Neural cell (in vitro differentiated cells): ENCODE measurements around the gene CNGA1. TPM values are rescaled to one million over a fixed set of nuclear protein-coding genes. Genes with fewer than 3 reads are reported as not detected.
"Not testable (repeated sequence)": the region's sequence is repeated elsewhere in the genome, so short reads cannot be mapped to it uniquely, and the experiment has no call there.

Experiments
- H2AFZ ChIP-seq: fragments of 200-600, 300-800 bp; sonication (generic), shearing (Covaris generic); 2 replicates; pipeline ENCODE4 v1.6.0; 2014; ENCODE audit warnings: low read depth, mild to moderate bottlenecking, antibody characterized with exemption, low read length, moderate library complexity
- H3F3A ChIP-seq: fragments of 200-600 bp; shearing (Covaris generic); 2 replicates; pipeline ENCODE4 v1.6.1; 2016; ENCODE audit warnings: mild to moderate bottlenecking, moderate library complexity, mixed read lengths, antibody characterized with exemption, low read length; ENCODE audit not compliant: insufficient read depth, poor library complexity, severe bottlenecking
- H3K27ac ChIP-seq: fragments of 200-600, 300-800 bp; sonication (generic), shearing (Covaris generic); 2 replicates; pipeline ENCODE4 v1.5.1; 2014; ENCODE audit warnings: mild to moderate bottlenecking, low read length, moderate library complexity
- H3K27me3 ChIP-seq: fragments of 300-800, 200-600 bp; sonication (generic), shearing (Covaris generic); 2 replicates; pipeline ENCODE4 v1.6.0; 2014; ENCODE audit warnings: mild to moderate bottlenecking, low read depth, low read length, moderate library complexity; ENCODE audit not compliant: insufficient read depth
- H3K36me3 ChIP-seq: fragments of 300-800, 200-600 bp; sonication (generic), shearing (Covaris generic); 2 replicates; pipeline ENCODE4 v1.5.1; 2014; ENCODE audit warnings: mild to moderate bottlenecking, antibody characterized with exemption, low read length, moderate library complexity; ENCODE audit not compliant: insufficient read depth
- H3K4me2 ChIP-seq: fragments of 300-800, 200-600 bp; sonication (generic), shearing (Covaris generic); 2 replicates; pipeline ENCODE4 v1.6.0; 2014; ENCODE audit warnings: mild to moderate bottlenecking, low read length
- H3K4me3 ChIP-seq: fragments of 300-800, 200-600 bp; sonication (generic), shearing (Covaris generic); 2 replicates; pipeline ENCODE4 v1.5.1; 2014; ENCODE audit warnings: mild to moderate bottlenecking, low read length, moderate library complexity
- H3K79me2 ChIP-seq: fragments of 200-600 bp; shearing (Covaris generic); replicated peaks from 2 replicates; pipeline ENCODE4 v1.6.0; 2014; ENCODE audit warnings: mild to moderate bottlenecking, low read length, moderate library complexity; ENCODE audit not compliant: insufficient read depth
- H3K9ac ChIP-seq: fragments of 300-800, 200-600 bp; sonication (generic), shearing (Covaris generic); 2 replicates; pipeline ENCODE4 v1.6.1; 2016; ENCODE audit warnings: mild to moderate bottlenecking, low read length, mixed read lengths
- H3K9me2 ChIP-seq: fragments of 200-600 bp; shearing (Covaris generic); 2 replicates; pipeline ENCODE4 v1.6.1; 2016; ENCODE audit warnings: mild to moderate bottlenecking, low read length, mixed read lengths; ENCODE audit not compliant: insufficient read depth
- H3K9me3 ChIP-seq: fragments of 200-600, 300-800 bp; sonication (generic), shearing (Covaris generic); 2 replicates; pipeline ENCODE4 v1.6.1; 2016; ENCODE audit warnings: mild to moderate bottlenecking, mixed run types, low read length, moderate library complexity, mixed read lengths
- H4K20me1 ChIP-seq: fragments of 200-600 bp; shearing (Covaris generic); 2 replicates; pipeline ENCODE4 v1.6.1; 2016; ENCODE audit warnings: mild to moderate bottlenecking, mixed run types; ENCODE audit not compliant: insufficient read depth
- EP300 ChIP-seq: fragments of 450-650 bp; conservative IDR thresholded peaks from 2 replicates; pipeline ENCODE4 v1.6.1; 2014; ENCODE audit warnings: antibody characterized with exemption, mild to moderate bottlenecking, moderate library complexity; ENCODE audit not compliant: poor library complexity, severe bottlenecking
- EZH2 ChIP-seq: fragments of 200-600, 300-800 bp; shearing (Covaris generic), sonication (generic); IDR thresholded peaks from 2 replicates; pipeline ENCODE4 v1.6.1; 2014; ENCODE audit warnings: antibody characterized with exemption, low read length, borderline replicate concordance, mild to moderate bottlenecking; ENCODE audit not compliant: insufficient read depth, poor library complexity, severe bottlenecking
- MXI1 ChIP-seq: fragments of 450-650 bp; conservative IDR thresholded peaks from 2 replicates; pipeline ENCODE4 v1.6.1; 2014; ENCODE audit warnings: antibody characterized with exemption, mild to moderate bottlenecking; ENCODE audit not compliant: poor library complexity, severe bottlenecking
- POLR2AphosphoS5 ChIP-seq: IDR thresholded peaks from 2 replicates; pipeline ENCODE4 v1.6.1; 2012
- RAD21 ChIP-seq: fragments of 450-650 bp; conservative IDR thresholded peaks from 2 replicates; pipeline ENCODE4 v1.6.1; 2014; ENCODE audit warnings: antibody characterized with exemption, mild to moderate bottlenecking, moderate library complexity
- REST ChIP-seq: IDR thresholded peaks from 2 replicates; pipeline ENCODE4 v1.6.1; 2012; ENCODE audit warnings: borderline replicate concordance
- SMC3 ChIP-seq: fragments of 450-650 bp; conservative IDR thresholded peaks from 2 replicates; pipeline ENCODE4 v1.6.1; 2014; ENCODE audit warnings: antibody characterized with exemption, mild to moderate bottlenecking, moderate library complexity; ENCODE audit not compliant: poor library complexity
- TAF1 ChIP-seq: IDR thresholded peaks from 2 replicates; pipeline ENCODE4 v1.6.1; 2012; ENCODE audit warnings: low read depth
- polyA plus RNA-seq: library from polyadenylated mRNA; depleted of rRNA; stranded (reverse); fragments of >200 nt; gene quantifications from 2 replicates; pipeline ENCODE4 v1.2.3, GENCODE V29; 2014
- TF ChIP-seq, protein P1 (sequence below): fragments of 450-650 bp; IDR thresholded peaks from 2 replicates; pipeline ENCODE4 v1.5.1; 2014; ENCODE audit warnings: antibody characterized with exemption, mild to moderate bottlenecking, moderate library complexity; ENCODE audit not compliant: poor library complexity, severe bottlenecking

Gene CNGA1
- polyA plus RNA-seq, 1 donor from 2014 or later = not detected

- H3K9me3 ChIP-seq = no peaks in the 10 kb centered on the region
- no peak overlapping the region for H3K4me3 ChIP-seq
- H3K9me2 ChIP-seq = no peaks in the 10 kb centered on the region
- H3K27ac ChIP-seq = no peak overlapping the region
- H3F3A ChIP-seq = no peaks in the 10 kb centered on the region
- H3K27me3 ChIP-seq = peaks cover 13% of the 10 kb centered on the region
- no peaks in the 10 kb centered on the region for H3K79me2 ChIP-seq
- H3K36me3 ChIP-seq = no peaks in the 10 kb centered on the region
- no peak overlapping the region for H3K9ac ChIP-seq
- no peak overlapping the region for H2AFZ ChIP-seq
- H4K20me1 ChIP-seq = no peaks in the 10 kb centered on the region
- TF ChIP-seq TAF1 (no peak), MXI1 (no peak), RAD21 (no peak), EZH2 (no peak), SMC3 (no peak), REST (no peak), POLR2AphosphoS5 (no peak), EP300 (no peak)
- TF ChIP-seq, protein P1, sequence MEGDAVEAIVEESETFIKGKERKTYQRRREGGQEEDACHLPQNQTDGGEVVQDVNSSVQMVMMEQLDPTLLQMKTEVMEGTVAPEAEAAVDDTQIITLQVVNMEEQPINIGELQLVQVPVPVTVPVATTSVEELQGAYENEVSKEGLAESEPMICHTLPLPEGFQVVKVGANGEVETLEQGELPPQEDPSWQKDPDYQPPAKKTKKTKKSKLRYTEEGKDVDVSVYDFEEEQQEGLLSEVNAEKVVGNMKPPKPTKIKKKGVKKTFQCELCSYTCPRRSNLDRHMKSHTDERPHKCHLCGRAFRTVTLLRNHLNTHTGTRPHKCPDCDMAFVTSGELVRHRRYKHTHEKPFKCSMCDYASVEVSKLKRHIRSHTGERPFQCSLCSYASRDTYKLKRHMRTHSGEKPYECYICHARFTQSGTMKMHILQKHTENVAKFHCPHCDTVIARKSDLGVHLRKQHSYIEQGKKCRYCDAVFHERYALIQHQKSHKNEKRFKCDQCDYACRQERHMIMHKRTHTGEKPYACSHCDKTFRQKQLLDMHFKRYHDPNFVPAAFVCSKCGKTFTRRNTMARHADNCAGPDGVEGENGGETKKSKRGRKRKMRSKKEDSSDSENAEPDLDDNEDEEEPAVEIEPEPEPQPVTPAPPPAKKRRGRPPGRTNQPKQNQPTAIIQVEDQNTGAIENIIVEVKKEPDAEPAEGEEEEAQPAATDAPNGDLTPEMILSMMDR = no peak
- no peak overlapping the region for H3K4me2 ChIP-seq
Measured at GRCh38 chr4:48012824-48013223, 3.7 kb downstream of the CNGA1 start.

DNA sequence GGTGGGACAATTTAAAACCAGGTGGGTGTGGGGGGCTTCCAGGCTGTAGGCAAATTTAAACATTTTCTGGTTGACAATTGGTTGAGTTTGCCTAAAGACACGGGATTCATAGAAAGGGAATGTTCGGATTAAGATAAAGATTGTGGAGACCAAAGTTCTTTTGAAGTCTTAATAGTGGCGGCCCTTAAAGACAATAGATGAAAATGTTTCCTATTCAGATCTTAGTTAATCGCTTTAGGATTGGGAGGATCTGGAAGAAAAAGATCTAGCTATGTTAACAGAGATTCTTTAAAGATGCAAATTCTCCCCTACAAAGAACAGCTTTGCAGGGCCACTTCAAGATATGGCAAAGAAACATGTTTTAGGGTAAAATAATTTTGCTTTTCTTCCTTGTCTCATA is 4.8 kb downstream of the CNGA1 start:
- Histone ChIP-seq H3K4me2 (no peak overlapping the region), H3K79me2 (no peaks in the 10 kb centered on the region), H3K9me3 (no peaks in the 10 kb centered on the region), H3K4me3 (no peak overlapping the region), H4K20me1 (no peaks in the 10 kb centered on the region), H3K36me3 (no peaks in the 10 kb centered on the region), H3F3A (no peaks in the 10 kb centered on the region), H3K27me3 (peaks cover 2% of the 10 kb centered on the region), H3K9ac (no peak overlapping the region), H3K9me2 (no peaks in the 10 kb centered on the region), H3K27ac (no peak overlapping the region), H2AFZ (no peak overlapping the region)
- TF ChIP-seq EP300 (no peak), POLR2AphosphoS5 (no peak), REST (no peak), SMC3 (no peak), MXI1 (no peak), TAF1 (no peak), EZH2 (no peak), RAD21 (no peak)
- TF ChIP-seq, protein P1 = no peak

GRCh38 chr4:48010906-48011305 is 5.6 kb downstream of the CNGA1 start:
- not testable (repeated sequence) for H3K9ac ChIP-seq, H3F3A ChIP-seq, H2AFZ ChIP-seq, H3K36me3 ChIP-seq, H3K27ac ChIP-seq, H3K4me3 ChIP-seq, H3K9me3 ChIP-seq, H3K79me2 ChIP-seq, H3K4me2 ChIP-seq, H4K20me1 ChIP-seq, H3K27me3 ChIP-seq, H3K9me2 ChIP-seq
